CD1c-positive myeloid dendritic cell (primary cell): Measurements from ENCODE around the gene ULBP2.
"Not testable (repeated sequence)": the region's sequence is repeated elsewhere in the genome, so short reads cannot be mapped to it uniquely, and the experiment has no call there.

ENCODE experiments used
- DNase-seq: peaks from one replicate; pipeline ENCODE4 v3.0.0-alpha.2; 2016; ENCODE audit errors: extremely low spot score

ULBP2 gene

DNA sequence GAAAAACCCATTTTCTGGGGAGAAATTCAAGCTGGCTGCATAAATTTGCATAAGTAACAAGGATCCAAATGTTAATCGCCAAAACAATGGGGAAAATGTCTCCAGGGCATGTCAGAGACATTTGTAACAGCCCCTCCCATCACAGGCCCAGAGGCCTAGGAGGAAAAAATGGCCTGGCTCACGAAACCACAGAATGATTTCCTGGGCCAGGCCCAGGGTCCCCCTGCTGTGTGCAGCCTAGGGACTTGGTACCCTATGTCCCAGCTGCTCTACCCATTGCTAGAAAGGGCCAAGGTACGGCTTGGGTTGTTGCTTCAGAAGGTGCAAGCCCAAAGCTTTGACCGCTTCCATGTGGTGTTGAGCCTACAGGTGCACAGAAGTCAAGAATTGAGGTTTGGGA, 33.3 kb upstream of the ULBP2 start:
- not testable (repeated sequence) for DNase-seq

DNA sequence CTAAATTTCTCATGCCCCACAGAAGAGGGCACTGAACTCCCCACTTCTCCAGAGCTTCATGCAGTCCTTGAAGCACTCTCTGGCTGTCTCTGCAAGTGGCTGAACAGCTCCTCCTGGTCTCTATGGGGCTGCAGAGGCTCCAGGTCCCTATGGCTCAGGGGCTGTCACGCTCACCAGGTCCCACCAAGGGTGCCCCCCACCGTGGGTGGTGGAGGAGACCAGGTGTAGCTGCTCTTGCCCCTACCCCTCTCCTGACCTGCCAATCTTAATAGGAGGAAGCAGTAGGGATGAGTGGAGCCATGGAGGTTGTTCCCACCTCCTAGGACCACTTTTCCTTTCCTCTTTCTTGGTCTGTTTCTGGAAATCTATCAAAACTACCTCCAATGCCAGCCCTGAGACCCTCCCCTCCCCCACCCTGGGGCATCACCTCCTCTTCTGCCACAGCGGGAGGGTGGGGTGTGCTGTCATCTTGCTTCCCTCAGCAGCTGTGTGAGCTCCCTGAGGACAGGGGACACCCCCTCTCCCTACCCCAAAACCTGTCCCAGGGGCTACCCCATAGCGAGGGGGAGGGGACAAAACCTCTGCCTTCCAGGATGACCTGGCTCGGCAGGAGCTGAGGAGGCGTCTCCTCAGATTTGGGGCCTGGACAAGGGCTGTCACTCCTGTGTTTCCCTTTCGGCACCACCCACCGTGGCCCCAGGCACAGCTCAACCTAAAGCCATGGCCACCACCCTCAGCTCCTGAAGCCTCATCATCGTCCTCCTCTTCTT, 31.9 kb upstream of the ULBP2 start:
- DNase-seq: no peak

DNA sequence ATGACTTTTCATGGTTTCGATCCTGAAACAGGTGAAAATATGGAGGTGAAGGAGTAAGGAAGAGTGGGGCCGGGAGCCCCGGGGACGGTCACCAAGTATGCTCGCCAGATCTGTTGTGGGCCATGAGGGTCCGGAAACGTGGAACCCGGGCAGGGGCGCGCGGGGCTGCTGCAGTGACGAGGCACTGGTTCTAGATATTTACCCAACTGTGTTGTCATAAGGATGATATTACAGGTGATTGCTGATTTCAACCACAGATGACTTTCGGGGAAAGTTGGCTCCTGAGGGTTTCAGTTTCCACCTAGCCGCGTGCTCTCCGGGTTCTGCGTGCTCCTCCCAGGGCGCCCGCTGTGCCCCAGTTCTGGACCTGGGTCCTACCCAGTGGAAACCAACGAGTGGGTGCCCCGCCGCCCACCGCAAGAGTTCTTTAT, 31.1 kb upstream of the ULBP2 start:
- no peak for DNase-seq

GRCh38 chr6:149912680-149913079, 29.1 kb upstream of the ULBP2 start:
- DNase-seq: not testable (repeated sequence)

GRCh38 chr6:149913085-149913484, 28.7 kb upstream of the ULBP2 start:
- no peak for DNase-seq

DNA sequence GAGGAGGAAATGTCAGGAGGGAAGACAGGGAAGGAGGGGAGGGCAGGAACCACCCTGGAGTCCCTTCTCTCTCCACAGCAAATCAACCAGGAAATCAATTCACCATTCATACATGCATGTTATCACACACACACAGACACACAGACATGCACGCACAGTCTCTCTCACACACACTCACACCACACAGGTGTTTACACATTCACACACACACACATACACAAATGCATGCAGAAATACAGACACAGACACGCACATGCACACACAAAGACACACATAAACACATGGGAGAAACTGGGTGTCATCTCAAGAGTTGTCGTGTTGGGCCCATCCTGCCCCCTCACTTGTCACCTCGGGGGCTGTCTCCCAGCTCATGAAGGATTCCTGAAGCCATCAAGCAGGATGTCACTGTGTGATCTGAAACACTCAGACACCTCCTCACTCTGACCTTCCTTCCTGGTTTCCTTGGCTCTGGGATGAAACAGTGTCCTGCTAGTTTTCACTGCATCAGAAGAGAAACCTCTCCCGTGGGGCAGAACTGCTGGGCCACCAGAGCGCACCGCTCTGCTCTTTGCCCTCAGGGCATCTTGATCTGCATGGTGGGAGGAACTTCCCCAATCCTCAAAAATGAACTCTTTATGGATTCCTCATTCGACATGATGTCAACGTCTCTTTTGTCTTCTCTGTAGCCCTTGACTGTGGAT, 28.1 kb upstream of the ULBP2 start:
- no peak for DNase-seq

- no peak for DNase-seq
These were observed 25.6 kb upstream of the ULBP2 start for GRCh38 chr6:149915970-149916865.

DNA sequence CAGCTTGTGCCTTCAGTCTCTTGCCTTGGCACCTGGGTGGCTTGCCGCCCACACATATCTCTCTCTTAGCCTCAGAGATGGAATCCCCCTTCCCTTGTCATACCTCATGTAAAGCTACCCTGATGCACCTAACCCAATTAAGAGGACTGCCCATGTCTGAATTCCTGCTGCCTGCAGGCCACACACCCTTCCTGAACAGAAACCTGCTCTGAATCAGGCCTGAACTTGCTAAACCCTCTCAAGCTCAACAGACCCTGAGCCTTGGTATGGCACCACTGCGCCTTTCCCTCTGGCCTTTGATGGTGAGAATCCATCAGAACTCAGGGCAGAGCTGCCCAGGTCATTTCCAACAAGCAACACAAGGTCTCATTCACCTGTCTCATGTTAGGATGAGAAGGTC, 24.1 kb upstream of the ULBP2 start:
- DNase-seq: no peak

DNA sequence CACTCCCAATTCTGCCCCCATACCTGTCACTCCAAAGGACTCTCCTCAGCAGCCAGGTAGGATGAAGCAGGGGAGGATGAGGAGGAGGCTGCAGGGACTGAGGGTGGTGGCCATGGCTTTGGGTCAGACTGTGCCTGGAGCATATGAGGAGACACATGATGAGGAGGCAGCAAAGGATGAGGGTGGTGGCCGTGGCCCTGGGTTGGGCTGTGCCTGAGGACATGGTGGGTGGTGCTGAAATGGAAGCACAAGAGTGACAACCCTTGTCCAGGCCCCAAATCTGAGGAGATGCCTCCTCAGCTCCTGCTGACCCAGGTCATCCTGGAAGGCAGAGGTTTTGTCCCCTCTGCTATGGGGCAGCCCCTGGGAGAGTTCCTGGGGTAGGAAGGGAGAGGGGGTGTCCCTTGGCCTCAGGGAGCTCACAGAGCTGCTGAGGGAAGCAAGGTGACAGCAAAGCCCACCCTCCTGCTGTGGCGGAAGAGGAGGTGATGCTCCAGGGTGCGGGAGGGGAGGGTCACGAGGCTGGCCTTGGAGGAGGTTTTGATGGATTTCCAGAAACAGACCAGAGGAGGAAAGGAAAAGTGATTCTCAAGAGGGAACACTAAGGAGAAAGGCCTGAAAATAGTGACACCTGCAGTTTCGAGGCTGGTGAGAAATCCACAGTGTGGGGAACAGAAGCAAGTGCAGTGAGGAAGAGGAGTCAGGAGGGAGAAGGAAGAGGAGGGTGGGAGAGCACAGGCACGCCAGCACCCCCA, 23.5 kb upstream of the ULBP2 start:
- no peak for DNase-seq

- DNase-seq: not testable (repeated sequence)
These were observed 22.5 kb upstream of the ULBP2 start for GRCh38 chr6:149919126-149919833.

- no peak for DNase-seq
These were observed 22.0 kb upstream of the ULBP2 start for GRCh38 chr6:149919834-149920225.

GRCh38 chr6:149921361-149921760, 20.5 kb upstream of the ULBP2 start:
- DNase-seq: no peak

DNA sequence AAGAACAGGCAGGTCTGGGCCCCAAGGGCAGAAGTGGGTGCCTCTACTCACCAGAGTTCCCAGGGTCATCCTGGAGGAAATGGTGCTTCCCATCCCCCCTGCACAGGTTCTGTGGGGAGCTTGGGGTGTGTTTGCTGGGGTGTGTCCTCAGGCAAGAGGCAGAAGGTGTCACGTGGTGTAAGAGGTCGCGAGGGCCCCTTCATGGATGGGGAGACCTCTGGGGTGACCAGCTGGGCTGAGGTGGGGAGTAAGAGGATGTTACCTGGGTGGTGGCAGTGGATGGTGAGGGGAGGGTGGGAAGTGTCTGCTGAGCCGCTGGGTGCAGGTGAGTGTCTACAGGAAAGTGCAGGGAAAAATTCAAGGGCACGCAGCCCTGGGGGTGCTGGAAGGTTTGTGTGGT, 19.7 kb upstream of the ULBP2 start:
- not testable (repeated sequence) for DNase-seq

DNA sequence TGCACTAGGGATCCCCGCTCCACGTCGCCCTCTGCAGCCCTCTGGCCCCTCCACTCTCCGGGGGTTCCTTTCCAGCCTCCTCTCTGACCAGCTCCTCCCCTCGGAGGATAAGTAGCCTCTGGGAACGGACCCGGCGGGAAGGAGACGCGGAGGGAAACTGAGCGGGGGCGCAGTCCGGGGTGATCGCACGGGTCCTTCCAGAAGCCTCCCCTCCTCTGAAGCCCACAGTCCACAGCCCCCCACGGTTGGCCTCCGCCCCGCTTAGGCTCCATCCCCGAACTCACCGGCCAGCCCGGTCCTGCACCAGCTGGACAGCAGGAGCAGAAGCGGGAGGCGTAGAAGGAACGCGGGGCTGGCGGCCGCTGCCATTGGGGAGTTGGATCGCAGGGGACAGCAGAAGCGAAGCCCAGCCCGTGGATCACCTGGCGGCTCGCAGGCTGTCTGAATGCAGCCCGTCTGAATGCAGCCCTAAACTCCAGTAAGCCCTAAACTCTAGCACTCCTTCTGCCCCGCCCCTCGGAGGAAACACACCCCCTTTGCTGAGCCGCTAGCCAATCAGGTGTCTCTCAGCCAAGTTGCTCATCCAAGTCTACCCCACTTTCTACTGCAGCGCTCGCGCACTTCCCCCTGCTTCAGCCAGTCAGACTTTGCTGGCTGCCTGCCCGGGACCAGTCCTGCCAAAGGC, 19.0 kb upstream of the ULBP2 start, which contains the start of gene RAET1G:
Gene RAET1G (minus strand): TSS at position 480 of the 685 bp plus-strand sequence. CDS start 111 bp downstream, at position 369.
- DNase-seq: peak; percentile 80

- no peak for DNase-seq
These were observed 18.4 kb upstream of the ULBP2 start for GRCh38 chr6:149923327-149923986.

DNA sequence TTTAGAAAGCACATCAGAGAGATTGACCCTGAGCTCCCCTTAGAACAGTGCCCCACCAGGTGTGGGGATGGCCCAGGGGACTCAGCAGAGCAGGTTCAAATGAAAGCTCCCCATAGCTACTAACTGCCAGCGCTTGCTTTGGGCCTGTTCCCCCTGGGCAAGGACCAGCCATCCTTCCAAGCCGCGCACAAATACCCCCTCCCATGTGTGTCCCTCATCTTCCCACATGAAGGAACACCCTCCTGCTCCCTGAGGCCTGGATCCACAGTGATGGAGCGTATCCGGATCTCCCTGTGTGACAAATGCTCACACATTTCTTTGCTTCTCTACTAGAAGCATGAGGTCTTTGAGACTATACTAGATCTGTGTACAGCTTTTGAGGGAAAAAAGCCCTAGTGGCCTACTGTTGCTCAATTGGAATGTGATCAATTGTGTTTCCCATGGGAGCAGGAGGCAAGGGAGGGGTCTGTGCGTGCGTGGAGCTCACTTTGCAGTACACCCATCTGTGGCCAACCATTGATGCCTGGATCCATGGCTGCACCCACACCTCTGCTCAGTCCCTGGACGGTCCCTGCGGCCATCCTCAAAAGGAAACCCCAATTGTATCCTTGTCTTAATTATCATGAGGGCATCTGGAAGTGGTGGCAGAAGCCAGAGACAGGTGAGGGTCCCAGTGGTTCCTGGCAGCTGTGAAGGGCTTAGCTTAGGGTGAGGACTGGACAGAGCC, 17.4 kb upstream of the ULBP2 start:
- no peak for DNase-seq

DNA sequence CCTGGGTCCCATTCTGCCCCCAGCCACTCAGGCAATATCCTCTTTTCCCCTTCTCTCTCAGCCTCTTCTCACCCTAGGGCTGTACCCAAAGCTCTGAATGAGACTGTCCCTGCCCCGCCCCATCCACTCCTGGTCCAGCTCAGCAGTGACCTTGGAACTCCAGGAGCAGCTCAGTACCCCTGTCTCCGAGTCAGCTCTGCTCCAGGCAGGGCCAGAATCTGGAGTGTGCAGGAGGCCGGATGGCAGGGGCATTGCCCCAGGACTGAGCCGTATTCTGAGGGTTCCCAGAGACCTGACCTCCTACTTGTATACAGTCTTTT, 16.9 kb upstream of the ULBP2 start:
- DNase-seq: no peak

DNA sequence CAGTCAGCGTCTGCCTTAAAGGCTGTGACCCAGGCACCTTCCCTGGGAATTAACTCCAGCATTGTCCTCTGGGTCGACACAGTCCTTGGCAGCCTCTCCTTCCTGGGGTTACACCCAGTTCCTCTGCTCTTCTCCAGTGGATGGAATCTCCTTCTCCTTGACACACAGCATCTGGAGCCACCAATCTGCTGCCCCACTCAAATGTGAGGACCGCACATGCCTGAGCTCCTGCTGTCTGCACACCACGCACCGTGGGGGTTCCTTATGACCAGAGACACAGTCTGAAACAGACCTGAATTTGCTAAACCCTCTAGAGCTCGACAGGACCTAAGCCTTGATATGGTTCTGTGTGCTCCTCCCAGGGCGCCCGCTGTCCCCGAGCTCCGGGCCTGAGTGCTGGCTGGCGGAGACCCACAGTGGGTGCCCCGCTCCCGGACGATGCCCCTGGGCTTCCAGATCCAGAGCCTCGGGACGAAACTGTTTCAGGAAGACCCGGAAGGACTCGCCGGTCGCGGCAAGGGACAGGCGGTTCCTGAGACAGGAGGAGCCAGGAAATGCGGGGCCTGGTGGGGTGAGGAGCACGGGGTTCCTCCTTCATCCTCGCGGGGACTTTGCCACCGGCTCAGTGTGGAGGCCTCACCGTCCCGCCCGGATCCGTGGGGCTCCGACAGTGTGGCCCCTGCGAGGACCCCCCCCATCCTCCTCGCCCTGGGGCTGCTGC, 16.4 kb upstream of the ULBP2 start:
- no peak for DNase-seq
